ENCODE measurements around the gene PLXND1.

The PLXND1 gene

GRCh38 chr3:129536374-129536667 lies 70.2 kb downstream of the PLXND1 start:
- ChIA-PET POLR2A (no interaction called here), CTCF (interaction anchor here (2.3 kb wide), 1 partner anchor 8 kb away, joined by 8 read pairs; the partner anchor contains the start of gene H1-8)
- no peak for TF ChIP-seq CTCF (IDR thresholded peaks at IDR 0.05; ENCODE audit: insufficient read depth, low read length, missing control alignments)
- no peak for DNase-seq (ENCODE audit: low read depth, low spot score)
- no peak overlapping the region for H3K4me3 ChIP-seq (ENCODE audit: low read depth, low read length)

GRCh38 chr3:129535075-129535474 lies 71.4 kb downstream of the PLXND1 start:
- no peak overlapping the region for H3K4me3 ChIP-seq (ENCODE audit: low read depth, low read length)
- no peak for TF ChIP-seq CTCF (IDR thresholded peaks at IDR 0.05; ENCODE audit: insufficient read depth, low read length, missing control alignments)
- POLR2A ChIA-PET, result no interaction called here
- DNase-seq (ENCODE audit: low read depth, low spot score), result no peak
- CTCF ChIA-PET, result interaction anchor here (2.3 kb wide), 1 partner anchor 9 kb away, joined by 8 read pairs; the partner anchor contains the start of gene H1-8

- ChIA-PET CTCF (interaction anchor here (2.3 kb wide), 1 partner anchor 10 kb away, joined by 8 read pairs; the partner anchor contains the start of gene H1-8), POLR2A (no interaction called here)
- no peak for TF ChIP-seq CTCF (IDR thresholded peaks at IDR 0.05; ENCODE audit: insufficient read depth, low read length, missing control alignments)
- DNase-seq (ENCODE audit: low read depth, low spot score), result no peak
- no peak overlapping the region for H3K4me3 ChIP-seq (ENCODE audit: low read depth, low read length)
Observed at GRCh38 chr3:129534428-129535027, 71.9 kb downstream of the PLXND1 start.

- ChIA-PET POLR2A (no interaction called here), CTCF (no interaction called here)
- DNase-seq (ENCODE audit: low read depth, low spot score), result no peak
- no peak for TF ChIP-seq CTCF (IDR thresholded peaks at IDR 0.05; ENCODE audit: insufficient read depth, low read length, missing control alignments)
- no peak overlapping the region for H3K4me3 ChIP-seq (ENCODE audit: low read depth, low read length)
Observed at GRCh38 chr3:129533406-129533805, 73.1 kb downstream of the PLXND1 start.

GRCh38 chr3:129532261-129532660 lies 74.2 kb downstream of the PLXND1 start:
- no peak overlapping the region for H3K4me3 ChIP-seq (ENCODE audit: low read depth, low read length)
- ChIA-PET POLR2A (no interaction called here), CTCF (no interaction called here)
- no peak for DNase-seq (ENCODE audit: low read depth, low spot score)
- TF ChIP-seq CTCF (IDR thresholded peaks at IDR 0.05; ENCODE audit: insufficient read depth, low read length, missing control alignments), result no peak

GRCh38 chr3:129531699-129532098 lies 74.8 kb downstream of the PLXND1 start:
- ChIA-PET CTCF (no interaction called here), POLR2A (no interaction called here)
- TF ChIP-seq CTCF (IDR thresholded peaks at IDR 0.05; ENCODE audit: insufficient read depth, low read length, missing control alignments), result no peak
- H3K4me3 ChIP-seq (ENCODE audit: low read depth, low read length), result no peak overlapping the region
- DNase-seq (ENCODE audit: low read depth, low spot score), result no peak

Data from AG04449 (cell line).